ENCODE measurements around the gene CNGA3. TPM values are rescaled to one million over a fixed set of nuclear protein-coding genes. Genes with fewer than 3 reads are reported as not detected.

Gene CNGA3
- total RNA-seq, 4 donors from 2014 or later, result 0.25 to 0.47 TPM; not detected in 2

DNA sequence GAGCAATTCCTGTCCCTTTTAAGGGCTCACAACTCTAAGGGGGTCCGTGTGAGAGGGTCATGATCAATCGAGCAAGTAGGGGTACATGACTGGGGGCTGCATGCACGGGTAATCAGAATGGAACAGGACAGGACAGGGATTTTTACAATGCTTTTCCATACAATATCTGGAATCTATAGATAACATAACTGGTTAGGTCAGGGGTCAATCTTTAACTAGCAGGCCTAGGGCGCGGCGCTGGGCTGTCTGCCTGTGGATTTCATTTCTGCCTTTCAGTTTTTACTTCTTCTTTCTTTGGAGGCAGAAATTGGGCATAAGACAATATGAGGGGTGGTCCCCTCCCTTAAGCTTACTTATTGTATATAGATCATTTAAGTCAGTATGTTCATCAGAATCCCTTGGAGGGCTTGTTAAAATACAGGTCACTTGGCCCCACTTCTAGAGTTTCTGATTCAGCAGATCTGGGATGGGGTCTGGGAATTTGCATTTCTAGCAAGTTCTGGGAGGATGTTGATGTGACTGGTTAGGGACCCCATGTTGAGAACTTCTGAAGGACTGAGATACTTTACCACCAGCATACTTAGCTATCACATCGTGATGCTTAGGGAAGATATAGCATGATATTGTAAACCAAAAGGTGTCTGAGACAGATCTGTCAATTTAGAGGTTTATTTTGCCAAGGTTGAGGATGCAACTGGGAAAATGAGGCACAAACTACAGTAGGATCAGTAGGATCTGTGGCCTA, 95.6 kb downstream of the CNGA3 start:
- DNase-seq (ENCODE audit: low spot score) (no peak), ATAC-seq (ENCODE audit: low FRiP score) (no peak)
- TF ChIP-seq, protein P1, sequence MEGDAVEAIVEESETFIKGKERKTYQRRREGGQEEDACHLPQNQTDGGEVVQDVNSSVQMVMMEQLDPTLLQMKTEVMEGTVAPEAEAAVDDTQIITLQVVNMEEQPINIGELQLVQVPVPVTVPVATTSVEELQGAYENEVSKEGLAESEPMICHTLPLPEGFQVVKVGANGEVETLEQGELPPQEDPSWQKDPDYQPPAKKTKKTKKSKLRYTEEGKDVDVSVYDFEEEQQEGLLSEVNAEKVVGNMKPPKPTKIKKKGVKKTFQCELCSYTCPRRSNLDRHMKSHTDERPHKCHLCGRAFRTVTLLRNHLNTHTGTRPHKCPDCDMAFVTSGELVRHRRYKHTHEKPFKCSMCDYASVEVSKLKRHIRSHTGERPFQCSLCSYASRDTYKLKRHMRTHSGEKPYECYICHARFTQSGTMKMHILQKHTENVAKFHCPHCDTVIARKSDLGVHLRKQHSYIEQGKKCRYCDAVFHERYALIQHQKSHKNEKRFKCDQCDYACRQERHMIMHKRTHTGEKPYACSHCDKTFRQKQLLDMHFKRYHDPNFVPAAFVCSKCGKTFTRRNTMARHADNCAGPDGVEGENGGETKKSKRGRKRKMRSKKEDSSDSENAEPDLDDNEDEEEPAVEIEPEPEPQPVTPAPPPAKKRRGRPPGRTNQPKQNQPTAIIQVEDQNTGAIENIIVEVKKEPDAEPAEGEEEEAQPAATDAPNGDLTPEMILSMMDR (IDR thresholded peaks at IDR 0.05), result no peak

DNA sequence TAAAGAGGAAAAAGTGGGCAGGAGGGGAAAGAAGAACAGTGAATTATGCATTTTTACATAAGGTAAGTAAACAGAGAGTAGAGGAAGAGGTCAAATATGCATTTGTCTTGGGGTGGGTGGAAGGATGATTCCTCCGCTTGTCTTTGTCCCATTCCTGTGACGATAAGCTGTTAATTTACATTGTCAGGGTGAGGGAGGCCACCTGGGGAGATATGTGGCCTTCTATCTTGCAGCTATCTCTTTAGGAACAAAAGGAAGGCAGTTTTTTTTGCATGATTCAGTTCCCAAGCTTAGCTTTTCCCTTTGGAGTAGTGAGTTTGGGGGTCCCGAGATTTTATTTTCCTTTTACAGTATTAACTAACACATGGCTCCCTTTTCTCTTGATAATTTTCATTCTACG, 96.2 kb downstream of the CNGA3 start:
- TF ChIP-seq, protein P1 (IDR thresholded peaks at IDR 0.05), result no peak
- ATAC-seq (ENCODE audit: low FRiP score), result no peak
- DNase-seq (ENCODE audit: low spot score), result no peak

DNA sequence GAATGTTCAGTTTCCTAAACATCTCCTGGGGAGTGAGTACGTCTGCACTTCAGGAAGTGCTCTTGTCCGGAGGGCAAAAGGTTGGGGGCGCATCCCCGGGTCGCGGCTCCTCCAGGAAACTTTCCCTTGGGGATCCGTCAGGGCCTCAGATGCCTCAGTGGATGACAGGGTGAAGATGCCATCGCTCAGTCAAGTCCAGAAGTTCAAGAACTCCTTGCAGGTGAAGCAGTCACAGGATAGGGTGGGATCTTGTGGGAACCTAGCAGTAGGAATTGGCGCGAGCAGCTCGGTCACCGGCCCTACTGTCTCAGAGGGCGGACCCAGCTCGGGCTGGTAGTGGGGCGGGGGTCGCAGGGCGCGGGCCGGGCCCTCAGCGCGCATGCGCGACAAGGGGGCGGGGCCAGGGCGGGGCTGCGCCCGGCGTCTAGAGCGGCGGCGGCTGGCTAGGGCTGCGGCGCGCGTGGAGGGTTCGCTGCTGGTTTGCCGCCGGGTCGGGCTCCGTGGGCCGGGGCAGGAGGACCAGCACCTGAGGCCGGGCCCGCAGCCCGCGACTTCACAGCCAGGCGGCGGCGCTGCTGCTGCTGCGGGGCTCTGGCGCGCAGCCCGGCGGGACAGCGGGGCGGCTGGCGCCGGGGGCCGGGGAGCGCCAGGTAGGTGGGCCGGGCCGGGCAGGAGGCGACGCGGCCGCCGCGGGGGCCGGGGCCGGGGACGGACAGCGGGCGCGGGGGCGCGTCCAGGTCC, 98.3 kb downstream of the CNGA3 start, which contains the start of gene INPP4A:
Gene INPP4A (plus strand): TSS at position 423 of the 741 bp plus-strand sequence. CDS start 75,191 bp downstream, outside the sequence.
- no peak for DNase-seq (ENCODE audit: low spot score)
- TF ChIP-seq, protein P1 (IDR thresholded peaks at IDR 0.05), result no peak
- peak; percentile 97 for ATAC-seq (ENCODE audit: low FRiP score)

DNA sequence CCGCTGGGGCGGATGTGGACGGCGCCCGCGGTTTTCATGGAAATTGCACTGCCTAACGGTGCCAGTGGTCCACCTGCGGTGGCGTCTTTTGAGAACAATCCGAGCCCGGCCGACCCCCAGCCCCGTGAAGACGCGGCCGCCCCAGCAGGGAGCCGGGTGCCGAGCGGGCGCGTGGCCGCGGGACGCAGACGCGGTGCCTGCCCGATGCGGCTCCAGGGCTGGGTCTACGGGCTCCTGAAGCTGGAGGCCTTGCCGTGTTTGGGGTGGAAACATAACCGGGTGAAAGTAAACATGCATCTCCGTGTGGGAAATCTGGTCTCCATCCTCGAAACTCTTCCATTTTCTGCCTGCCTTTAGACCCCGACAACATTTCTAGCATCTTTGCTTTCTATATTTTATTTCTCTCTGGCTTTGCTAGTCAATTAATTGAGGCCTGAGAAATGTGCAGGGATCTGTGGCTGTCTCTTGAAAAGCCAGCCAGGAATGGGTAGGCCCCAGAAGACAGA, 99.0 kb downstream of the CNGA3 start:
- DNase-seq (ENCODE audit: low spot score), result no peak

DNA sequence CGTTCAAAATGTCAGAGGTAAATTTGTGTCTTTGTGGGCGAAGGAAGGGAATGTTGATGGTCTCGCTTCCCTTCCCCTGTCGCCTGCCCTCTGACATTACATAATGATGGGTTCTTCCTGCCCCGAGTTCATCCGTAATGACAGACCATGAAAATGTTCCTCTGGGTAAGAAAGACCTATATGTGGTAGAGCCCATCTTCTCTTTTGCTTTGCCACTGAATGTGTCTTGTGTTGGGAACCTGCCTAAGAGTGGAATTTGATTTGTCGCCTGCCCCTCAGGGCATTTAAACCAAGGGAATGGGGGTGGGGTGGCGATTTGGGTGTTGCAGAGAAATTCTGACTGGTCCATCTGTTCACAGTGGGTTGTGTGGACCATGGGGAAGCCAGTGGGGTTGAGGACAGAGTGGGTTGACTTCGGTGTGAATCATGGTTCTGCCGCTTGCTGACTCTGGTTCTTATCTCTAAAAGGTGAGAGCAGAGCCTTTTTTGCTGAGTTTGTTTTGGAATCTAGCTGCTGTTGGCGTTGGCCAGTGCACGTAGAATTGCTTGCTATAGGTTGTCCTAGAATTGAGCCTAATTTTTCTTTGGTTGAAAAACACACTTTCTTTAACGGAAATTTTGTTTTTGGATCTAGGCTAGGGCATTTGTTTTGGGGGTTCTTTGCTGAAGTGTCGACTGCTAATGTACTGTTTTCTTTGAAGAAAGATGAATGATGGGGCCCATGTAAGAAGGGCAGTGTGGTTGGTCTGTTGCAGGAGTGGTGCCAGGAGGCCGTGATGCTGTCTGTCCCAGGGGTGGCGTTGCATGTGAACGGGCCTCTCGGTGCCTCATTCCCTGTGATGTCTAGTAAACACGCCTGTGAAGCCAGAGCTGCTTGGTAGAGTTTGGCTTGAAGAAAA, 99.7 kb downstream of the CNGA3 start:
- TF ChIP-seq, protein P1 (IDR thresholded peaks at IDR 0.05), result no peak
- no peak for ATAC-seq (ENCODE audit: low FRiP score)

More for the DNA sequence above, 99.0 kb downstream of the CNGA3 start:
- ATAC-seq (ENCODE audit: low FRiP score), result peak; percentile 56
- TF ChIP-seq, protein P1 (IDR thresholded peaks at IDR 0.05), result no peak

DNA sequence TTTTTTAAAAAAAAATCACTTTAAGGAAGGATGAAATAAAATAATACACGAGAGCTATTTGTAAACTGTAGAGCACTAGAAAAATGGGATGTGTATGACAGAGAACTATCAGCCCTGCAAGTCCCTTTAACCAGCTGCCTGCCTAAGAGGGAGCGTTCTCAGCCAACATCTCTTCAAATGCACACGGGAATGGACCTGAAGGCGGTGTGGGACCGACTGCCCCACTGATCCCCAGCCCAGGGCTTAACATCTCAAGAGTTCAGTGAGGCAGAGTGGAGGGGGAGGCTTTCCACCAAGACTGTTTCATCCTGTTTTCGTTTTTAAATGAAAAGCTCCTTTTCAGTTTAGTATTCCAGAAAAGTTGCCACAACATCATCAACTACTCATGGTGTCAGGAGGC, 100.6 kb downstream of the CNGA3 start:
- ATAC-seq (ENCODE audit: low FRiP score), result no peak
- TF ChIP-seq, protein P1 (IDR thresholded peaks at IDR 0.05), result no peak
- no peak for DNase-seq (ENCODE audit: low spot score)

More for the DNA sequence above, 99.7 kb downstream of the CNGA3 start:
- no peak for DNase-seq (ENCODE audit: low spot score)
